HG03108 (cell line): Measurements from ENCODE around the gene CLIP3.
"Not testable (repeated sequence)": the region's sequence is repeated elsewhere in the genome, so short reads cannot be mapped to it uniquely, and the experiment has no call there.

Source experiments
- ATAC-seq: cut with Tn5 transposase; IDR thresholded peaks from one replicate; pipeline ENCODE4 v1.9.1; 2021; ENCODE audit warnings: moderate library complexity; ENCODE audit not compliant: unreplicated experiment

Gene CLIP3, protein sequence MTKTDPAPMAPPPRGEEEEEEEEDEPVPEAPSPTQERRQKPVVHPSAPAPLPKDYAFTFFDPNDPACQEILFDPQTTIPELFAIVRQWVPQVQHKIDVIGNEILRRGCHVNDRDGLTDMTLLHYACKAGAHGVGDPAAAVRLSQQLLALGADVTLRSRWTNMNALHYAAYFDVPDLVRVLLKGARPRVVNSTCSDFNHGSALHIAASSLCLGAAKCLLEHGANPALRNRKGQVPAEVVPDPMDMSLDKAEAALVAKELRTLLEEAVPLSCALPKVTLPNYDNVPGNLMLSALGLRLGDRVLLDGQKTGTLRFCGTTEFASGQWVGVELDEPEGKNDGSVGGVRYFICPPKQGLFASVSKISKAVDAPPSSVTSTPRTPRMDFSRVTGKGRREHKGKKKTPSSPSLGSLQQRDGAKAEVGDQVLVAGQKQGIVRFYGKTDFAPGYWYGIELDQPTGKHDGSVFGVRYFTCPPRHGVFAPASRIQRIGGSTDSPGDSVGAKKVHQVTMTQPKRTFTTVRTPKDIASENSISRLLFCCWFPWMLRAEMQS

GRCh38 chr19:36032251-36033104, at the start of gene CLIP3:
Gene CLIP3 (minus strand): TSS chr19:36032873. CDS start chr19:36032357, 516 bp downstream.
- ATAC-seq = no peak

GRCh38 chr19:36081894-36082293, 49.2 kb upstream of the CLIP3 start:
- ATAC-seq = no peak

DNA sequence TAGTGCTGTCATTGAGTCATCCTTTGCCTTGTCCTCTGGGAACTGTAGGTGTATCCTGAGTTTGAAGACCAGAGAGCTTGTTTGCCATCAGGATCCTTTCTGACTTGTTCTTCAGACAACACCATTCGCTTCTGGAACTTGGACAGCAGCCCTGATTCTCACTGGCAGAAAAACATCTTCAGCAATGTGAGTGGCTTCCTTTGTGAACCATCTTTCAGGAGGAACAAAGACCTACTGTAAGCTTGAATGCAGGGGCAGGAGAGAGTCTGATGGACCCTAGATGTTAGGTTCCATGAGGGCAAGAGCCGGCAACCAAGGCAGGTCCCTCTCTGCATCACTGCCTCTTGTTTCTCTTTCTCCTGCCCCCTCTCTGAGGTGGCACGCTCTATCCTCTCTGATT, 48.7 kb upstream of the CLIP3 start:
- no peak for ATAC-seq

DNA sequence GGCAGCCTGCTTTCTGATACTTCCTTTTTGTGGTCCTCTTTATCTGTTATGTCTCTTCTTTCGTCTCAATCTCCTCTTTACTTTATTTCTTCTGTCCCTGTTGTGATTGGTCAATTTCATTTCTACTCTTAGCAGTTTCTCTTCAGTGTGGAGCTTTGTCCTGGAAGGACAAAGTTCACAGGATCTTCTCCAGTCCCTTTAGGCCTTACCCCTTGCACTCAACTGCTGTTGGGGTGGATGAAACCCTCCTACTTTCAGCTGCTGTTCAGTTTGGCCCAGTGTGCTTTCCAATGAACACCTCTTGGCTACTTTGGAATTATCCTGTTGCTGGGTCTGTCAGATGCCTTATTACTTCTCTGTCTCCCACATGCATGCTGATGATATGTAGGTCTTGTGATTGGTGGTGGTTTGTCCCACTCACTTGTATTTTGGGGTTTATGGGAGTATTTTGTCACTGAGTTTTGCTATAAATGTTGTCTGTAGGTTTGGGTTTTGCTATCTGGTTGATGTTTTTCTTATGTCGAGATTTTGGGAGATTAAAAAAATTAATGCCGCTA, 46.8 kb upstream of the CLIP3 start:
- no peak for ATAC-seq

GRCh38 chr19:36073121-36073876, 40.6 kb upstream of the CLIP3 start:
- ATAC-seq = no peak

- no peak for ATAC-seq
Measured at GRCh38 chr19:36072081-36072480, 39.4 kb upstream of the CLIP3 start.

GRCh38 chr19:36068810-36069499, 36.3 kb upstream of the CLIP3 start:
- not testable (repeated sequence) for ATAC-seq

- no peak for ATAC-seq
Measured at GRCh38 chr19:36067681-36068080, 35.0 kb upstream of the CLIP3 start.

GRCh38 chr19:36064826-36065225, 32.2 kb upstream of the CLIP3 start:
- ATAC-seq = no peak

DNA sequence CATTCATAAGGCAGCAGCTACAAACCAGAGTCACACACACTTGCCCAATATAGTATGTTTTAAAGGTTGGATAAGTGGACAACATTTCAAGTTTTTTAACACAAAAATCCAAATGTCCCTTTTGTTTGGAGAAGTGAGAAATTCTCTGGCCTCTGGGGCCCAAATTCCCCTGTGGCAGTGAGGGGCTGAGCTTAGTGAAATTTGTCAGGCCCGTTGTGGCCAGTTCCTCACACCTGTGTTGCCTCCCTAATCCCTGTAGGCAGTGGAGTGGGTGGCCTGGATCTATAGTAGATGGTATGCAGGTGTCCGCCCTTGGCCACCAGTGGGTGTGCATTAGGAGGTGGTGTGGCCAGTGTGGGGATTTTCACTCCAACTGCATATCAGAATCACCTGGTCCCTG, 28.7 kb upstream of the CLIP3 start:
- ATAC-seq = no peak

- ATAC-seq = no peak
Measured at GRCh38 chr19:36060430-36060829, 27.8 kb upstream of the CLIP3 start.

DNA sequence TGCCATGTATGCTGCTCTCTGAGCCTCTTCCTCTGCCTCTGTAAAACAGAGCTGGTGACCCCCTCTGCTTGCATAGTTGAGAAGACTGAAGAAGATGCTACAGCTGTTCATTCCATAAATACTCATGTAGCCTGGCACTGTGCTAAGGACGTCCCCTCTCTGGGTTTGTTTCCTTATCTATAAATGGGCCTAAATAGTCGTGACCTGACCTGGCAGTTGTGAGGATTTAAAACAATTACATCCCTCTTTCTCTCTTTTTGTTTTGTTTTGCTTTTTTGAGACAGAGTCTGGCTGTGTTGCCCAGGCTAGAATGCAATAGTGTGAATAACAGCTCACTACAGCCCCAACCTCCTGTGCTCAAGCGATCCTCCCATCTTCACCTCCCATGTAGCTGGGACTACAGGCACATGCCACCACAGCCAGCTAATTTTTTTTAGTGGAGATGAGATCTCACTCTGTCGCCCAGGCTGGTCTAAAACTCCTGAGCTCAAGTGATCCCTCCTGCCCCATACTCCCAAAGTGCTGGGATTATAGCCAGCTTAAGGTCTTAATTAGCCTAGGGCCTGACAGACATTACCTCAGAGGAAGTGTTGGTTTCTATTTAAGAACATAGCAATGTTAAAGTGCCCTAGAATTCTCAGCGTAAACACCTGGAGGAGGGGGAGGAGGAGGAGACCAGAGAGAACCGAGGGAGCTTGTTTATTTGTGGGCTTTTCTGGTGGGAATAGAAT, 26.7 kb upstream of the CLIP3 start:
- no peak for ATAC-seq

- no peak for ATAC-seq
Measured at GRCh38 chr19:36058481-36059179, 26.0 kb upstream of the CLIP3 start.

DNA sequence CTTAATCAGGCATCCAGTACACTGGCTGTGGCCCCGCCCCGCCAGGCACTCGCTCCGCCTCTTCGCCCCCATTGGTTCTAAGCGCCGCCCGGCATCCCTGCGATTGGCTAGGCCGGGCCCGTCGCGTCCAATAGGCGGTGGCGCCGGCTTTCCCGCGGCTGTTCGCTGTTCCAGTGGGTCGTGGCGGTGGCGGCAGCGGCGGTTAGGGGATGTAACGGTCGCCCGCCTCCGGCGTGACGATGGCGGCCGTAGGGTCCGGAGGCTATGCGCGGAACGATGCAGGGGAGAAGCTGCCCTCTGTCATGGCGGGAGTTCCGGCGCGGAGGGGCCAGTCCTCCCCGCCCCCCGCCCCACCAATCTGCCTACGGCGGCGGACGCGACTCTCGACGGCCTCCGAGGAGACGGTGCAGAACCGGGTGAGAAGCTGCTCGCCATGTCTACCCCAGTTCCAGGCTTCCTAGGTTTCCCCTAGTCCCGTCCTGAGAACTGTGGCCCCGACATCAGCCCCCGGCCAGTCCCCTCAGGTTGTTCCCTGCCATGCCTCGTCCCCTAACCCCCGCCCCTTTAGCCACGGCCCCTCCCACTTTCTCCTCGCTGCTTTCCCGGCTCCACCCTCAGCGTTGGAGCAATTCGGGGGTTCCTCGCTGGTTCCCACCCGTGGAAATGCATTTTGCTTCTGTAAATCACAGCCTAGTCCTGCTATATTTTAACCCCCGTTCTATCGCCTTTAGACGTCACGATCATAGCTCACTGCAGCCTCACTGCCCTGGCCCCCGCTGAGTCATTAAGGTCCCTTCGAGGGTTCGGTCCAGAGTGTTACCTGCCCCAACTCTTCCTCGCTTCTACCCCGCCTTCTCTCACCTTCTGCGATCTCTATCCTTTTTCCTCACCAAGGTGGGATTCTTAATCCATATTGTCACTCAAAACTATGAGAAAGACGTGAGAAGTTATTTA, 22.3 kb upstream of the CLIP3 start, which contains the start of gene WDR62:
Gene WDR62, plus strand, starts transcription at position 165 of the 954 bp plus-strand sequence. Its CDS starts 75 bp downstream, at position 240.
- ATAC-seq = peak; percentile 64

GRCh38 chr19:36054119-36054732, 21.6 kb upstream of the CLIP3 start, which contains the start of gene THAP8:
Gene THAP8 (minus strand): TSS chr19:36054285. CDS start chr19:36054217, 68 bp downstream.
- ATAC-seq = peak; percentile 74

DNA sequence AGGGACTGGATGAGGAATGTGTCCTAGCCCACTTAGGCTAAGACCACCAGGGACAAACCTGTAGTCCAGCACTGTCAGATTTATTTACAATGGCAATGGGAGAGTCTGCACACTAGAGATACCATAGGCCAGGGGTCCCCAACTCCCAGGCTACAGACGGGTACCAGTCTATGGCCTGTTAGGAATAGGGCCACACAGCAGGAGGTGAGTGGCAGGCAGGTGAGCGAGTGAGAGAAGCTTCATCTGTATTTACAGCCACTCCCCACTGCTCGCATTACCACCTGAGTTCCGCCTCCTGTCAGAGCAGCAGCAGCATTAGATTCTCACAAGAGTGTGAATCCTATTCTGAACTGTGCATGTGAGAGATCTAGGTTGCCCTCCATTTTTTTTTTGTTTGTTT, 19.0 kb upstream of the CLIP3 start:
- ATAC-seq = no peak

DNA sequence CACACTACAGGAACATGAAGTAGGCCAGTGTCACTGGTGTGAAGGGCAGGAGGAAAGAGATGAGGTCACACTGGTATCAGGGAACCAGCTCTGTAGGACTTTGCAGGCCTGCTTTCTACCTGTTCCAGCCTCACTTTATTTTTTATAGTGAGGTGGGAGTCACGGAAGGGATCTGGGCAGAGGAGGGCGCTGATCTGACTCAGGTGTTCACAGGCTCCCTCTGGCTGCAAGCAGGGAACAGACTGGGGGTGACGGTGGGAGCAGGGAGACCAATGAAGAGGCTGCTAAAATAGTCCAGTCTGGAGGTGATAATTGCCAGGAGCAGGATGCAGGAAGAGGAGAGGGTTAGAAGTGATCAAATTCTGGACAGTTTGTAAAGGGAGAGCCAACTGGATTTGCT, 18.6 kb upstream of the CLIP3 start:
- ATAC-seq = no peak
